PC-9 (cell line): Measurements from ENCODE around the gene FUT6. TPM values are rescaled to one million over a fixed set of nuclear protein-coding genes. Genes with fewer than 3 reads are reported as not detected.

Experiments used
- BruUV-seq: library from RNA; stranded (reverse); fragments of 400-500 nt; replicated peaks from 2 replicates; lab custom pipeline; 2021; lab: Mats Ljungman, UMichigan
- CTCF ChIA-PET: fragments of 300-600 bp; sonication (Branson Sonifier 250); formaldehyde crosslinking; loops from one replicate; lab custom pipeline; 2022; ENCODE audit warnings: antibody characterized with exemption; lab: Charles Lee
- POLR2A ChIA-PET: fragments of 300-600 bp; sonication (Branson Sonifier 250); formaldehyde crosslinking; loops from one replicate; lab custom pipeline; 2022; ENCODE audit warnings: antibody characterized with exemption; ENCODE audit not compliant: unreplicated experiment; lab: Charles Lee
- DNase-seq, 2 experiments: peaks; one replicate each; pipeline versions ENCODE4 v3.0.0 to v3.0.0-alpha.2; 2015 to 2022; ENCODE audit warnings: mixed read lengths in 1 of 2
- H2AFZ ChIP-seq: fragments of 200-600 bp; sonication (generic); 2 replicates; pipeline ENCODE4 v1.8.1; 2017; ENCODE audit warnings: antibody characterized with exemption
- H3F3A ChIP-seq: fragments of 200-600 bp; sonication (generic); 2 replicates; pipeline ENCODE4 v1.8.1; 2017; ENCODE audit warnings: antibody characterized with exemption, mild to moderate bottlenecking, low read depth; ENCODE audit not compliant: insufficient read depth
- H3K27ac ChIP-seq: fragments of 200-600 bp; sonication (generic); 2 replicates; pipeline ENCODE4 v1.6.1; 2016; ENCODE audit warnings: mixed run types
- H3K27me3 ChIP-seq: fragments of 200-600 bp; sonication (generic); 2 replicates; pipeline ENCODE4 v1.6.1; 2016; ENCODE audit warnings: low read depth, mixed run types; ENCODE audit not compliant: insufficient read depth
- H3K36me3 ChIP-seq: fragments of 200-600 bp; sonication (generic); 2 replicates; pipeline ENCODE4 v1.6.1; 2016; ENCODE audit warnings: low read depth, mixed run types
- H3K4me1 ChIP-seq: fragments of 200-600 bp; sonication (generic); replicated peaks from 2 replicates; pipeline ENCODE4 v1.6.1; 2016; ENCODE audit warnings: mixed run types; ENCODE audit not compliant: insufficient read depth
- H3K4me2 ChIP-seq: fragments of 200-600 bp; sonication (generic); 2 replicates; pipeline ENCODE4 v1.6.1; 2017; ENCODE audit warnings: mixed run types
- H3K4me3 ChIP-seq: fragments of 200-600 bp; sonication (generic); 2 replicates; pipeline ENCODE4 v1.6.1; 2016; ENCODE audit warnings: mixed run types
- H3K79me2 ChIP-seq: fragments of 200-600 bp; sonication (generic); 2 replicates; pipeline ENCODE4 v1.6.1; 2017; ENCODE audit warnings: low read depth, mixed run types
- H3K9me2 ChIP-seq: fragments of 200-600 bp; sonication (generic); 2 replicates; pipeline ENCODE4 v1.8.1; 2017; ENCODE audit warnings: mild to moderate bottlenecking; ENCODE audit not compliant: insufficient read depth
- H3K9me3 ChIP-seq: fragments of 200-600 bp; sonication (generic); 2 replicates; pipeline ENCODE4 v1.8.1; 2016; ENCODE audit warnings: low read depth; ENCODE audit not compliant: insufficient read depth
- H4K20me1 ChIP-seq: fragments of 200-600 bp; sonication (generic); 2 replicates; pipeline ENCODE4 v1.8.1; 2017; ENCODE audit not compliant: insufficient read depth
- EZH2 ChIP-seq: fragments of 200-600 bp; sonication (generic); IDR thresholded peaks from 2 replicates; pipeline ENCODE4 v1.8.0; 2017; ENCODE audit warnings: antibody characterized with exemption, low read depth
- intact Hi-C: fragments of 100-400 bp; cut with micrococcal nuclease; formaldehyde crosslinking; loops from one replicate; pipeline ENCODE4 v1.10.0; 2022; ENCODE audit not compliant: unreplicated experiment
- total RNA-seq: library from RNA; stranded (reverse); gene quantifications from 2 replicates; pipeline ENCODE4 v1.2.3, GENCODE V29; 2021
- TF ChIP-seq, protein P1 (sequence below): fragments of 200-600 bp; sonication (generic); conservative IDR thresholded peaks from 2 replicates; pipeline ENCODE4 v1.6.1; 2017; ENCODE audit warnings: mixed run types, antibody characterized with exemption, mild to moderate bottlenecking, moderate library complexity

The FUT6 gene
- total RNA-seq, 1 experiment from 2014 or later, result 0.55 TPM

DNA sequence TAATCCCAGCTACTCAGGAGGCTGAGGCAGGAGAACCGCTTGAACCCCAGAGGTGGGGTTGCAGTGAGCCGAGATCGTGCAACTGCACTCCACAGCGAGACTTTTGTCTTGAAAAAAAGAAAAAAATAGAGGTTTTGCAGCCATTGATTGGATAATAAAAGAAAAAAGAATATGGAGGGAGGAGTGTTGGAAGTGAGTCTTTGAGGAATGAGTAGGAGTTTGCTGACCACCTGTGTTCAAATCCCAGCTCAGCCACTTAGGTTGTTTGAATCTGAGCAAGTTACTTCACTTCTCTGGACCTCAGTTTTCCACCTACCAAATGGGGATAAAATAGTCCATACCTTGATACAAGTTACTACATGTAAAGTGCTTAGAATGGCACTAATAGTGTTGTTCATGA is 28.4 kb downstream of the FUT6 start:
- TF ChIP-seq, protein P1, sequence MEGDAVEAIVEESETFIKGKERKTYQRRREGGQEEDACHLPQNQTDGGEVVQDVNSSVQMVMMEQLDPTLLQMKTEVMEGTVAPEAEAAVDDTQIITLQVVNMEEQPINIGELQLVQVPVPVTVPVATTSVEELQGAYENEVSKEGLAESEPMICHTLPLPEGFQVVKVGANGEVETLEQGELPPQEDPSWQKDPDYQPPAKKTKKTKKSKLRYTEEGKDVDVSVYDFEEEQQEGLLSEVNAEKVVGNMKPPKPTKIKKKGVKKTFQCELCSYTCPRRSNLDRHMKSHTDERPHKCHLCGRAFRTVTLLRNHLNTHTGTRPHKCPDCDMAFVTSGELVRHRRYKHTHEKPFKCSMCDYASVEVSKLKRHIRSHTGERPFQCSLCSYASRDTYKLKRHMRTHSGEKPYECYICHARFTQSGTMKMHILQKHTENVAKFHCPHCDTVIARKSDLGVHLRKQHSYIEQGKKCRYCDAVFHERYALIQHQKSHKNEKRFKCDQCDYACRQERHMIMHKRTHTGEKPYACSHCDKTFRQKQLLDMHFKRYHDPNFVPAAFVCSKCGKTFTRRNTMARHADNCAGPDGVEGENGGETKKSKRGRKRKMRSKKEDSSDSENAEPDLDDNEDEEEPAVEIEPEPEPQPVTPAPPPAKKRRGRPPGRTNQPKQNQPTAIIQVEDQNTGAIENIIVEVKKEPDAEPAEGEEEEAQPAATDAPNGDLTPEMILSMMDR, result no peak
- no peak for TF ChIP-seq EZH2
- no peaks in the 10 kb centered on the region for H4K20me1 ChIP-seq
- intact Hi-C loops, result no loop called here
- no peak overlapping the region for H2AFZ ChIP-seq
- ChIA-PET POLR2A (no interaction called here), CTCF (no interaction called here)
- H3K9me2 ChIP-seq, result no peaks in the 10 kb centered on the region
- no peaks in the 10 kb centered on the region for H3K36me3 ChIP-seq
- H3K9me3 ChIP-seq, result no peaks in the 10 kb centered on the region
- no TSS peak for BruUV-seq
- 0 out of 2 replicates have a peak, but pooled peaks cover under 1% of the 10 kb centered on the region for H3K27me3 ChIP-seq
- H3K4me2 ChIP-seq, result no peak overlapping the region
- no peak overlapping the region for H3K27ac ChIP-seq
- H3K4me1 ChIP-seq, result no peaks in the 10 kb centered on the region
- no peak for DNase-seq
- H3F3A ChIP-seq, result no peaks in the 10 kb centered on the region; the same call in 1 of the 2 replicates
- H3K4me3 ChIP-seq, result no peak overlapping the region
- no peaks in the 10 kb centered on the region for H3K79me2 ChIP-seq

- H3K36me3 ChIP-seq, result no peaks in the 10 kb centered on the region
- H3F3A ChIP-seq, result no peaks in the 10 kb centered on the region; the same call in 1 of the 2 replicates
- H3K9me3 ChIP-seq, result no peaks in the 10 kb centered on the region
- ChIA-PET CTCF (interaction anchor here (0.6 to 1.0 kb wide), 4 partner anchors 31 to 929 kb away, joined by 7 to 14 read pairs (median 8); no protein-coding TSS in a partner anchor), POLR2A (no interaction called here)
- H3K79me2 ChIP-seq, result no peaks in the 10 kb centered on the region
- H3K4me1 ChIP-seq, result no peaks in the 10 kb centered on the region
- no TSS peak for BruUV-seq
- peak overlapping the region; percentile 34; the same call in 1 of the 2 replicates for H3K27ac ChIP-seq
- H3K9me2 ChIP-seq, result no peaks in the 10 kb centered on the region
- H3K4me3 ChIP-seq, result no peak overlapping the region
- H2AFZ ChIP-seq, result no peak overlapping the region
- intact Hi-C loops, result loop anchor here (10.0 kb wide), 2 partner anchors 175 to 215 kb away; no protein-coding TSS in a partner anchor
- 0 out of 2 replicates have a peak, but pooled peaks cover 8% of the 10 kb centered on the region for H3K27me3 ChIP-seq
- no peak for DNase-seq
- TF ChIP-seq EZH2, result no peak
- TF ChIP-seq, protein P1, result no peak
- H4K20me1 ChIP-seq, result no peaks in the 10 kb centered on the region
- H3K4me2 ChIP-seq, result no peak overlapping the region
Observed at GRCh38 chr19:5809469-5809868, 30.0 kb downstream of the FUT6 start.

DNA sequence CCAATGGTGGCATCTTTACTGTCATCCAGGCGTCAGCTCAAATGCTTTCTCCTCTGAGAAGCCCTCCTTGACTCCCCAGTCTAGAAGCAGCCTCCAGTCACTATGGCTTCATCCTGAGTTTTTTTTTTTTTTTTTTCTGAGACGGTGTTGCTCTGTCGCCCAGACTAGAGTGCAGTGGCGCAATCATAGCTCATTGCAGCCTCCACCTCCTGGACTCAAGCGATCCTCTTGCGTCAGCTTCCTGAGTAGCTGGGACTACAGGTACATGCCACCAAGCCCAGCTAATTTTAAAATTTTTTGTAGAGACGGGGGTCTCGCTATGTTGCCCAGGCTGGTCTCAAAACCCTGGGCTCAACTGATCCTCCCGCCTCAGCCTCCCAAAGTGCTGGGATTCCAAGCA is 30.4 kb downstream of the FUT6 start:
- H2AFZ ChIP-seq, result no peak overlapping the region
- H3K4me1 ChIP-seq, result no peaks in the 10 kb centered on the region
- H4K20me1 ChIP-seq, result no peaks in the 10 kb centered on the region
- H3K4me3 ChIP-seq, result no peak overlapping the region
- no peak overlapping the region for H3K4me2 ChIP-seq
- H3K27ac ChIP-seq, result peak overlapping the region; percentile 34; the same call in 1 of the 2 replicates
- H3K9me3 ChIP-seq, result no peaks in the 10 kb centered on the region
- TF ChIP-seq EZH2, result no peak
- TF ChIP-seq, protein P1, result no peak
- no TSS peak for BruUV-seq
- ChIA-PET CTCF (interaction anchor here (0.6 to 1.0 kb wide), 4 partner anchors 30 to 929 kb away, joined by 7 to 14 read pairs (median 8); no protein-coding TSS in a partner anchor), POLR2A (no interaction called here)
- intact Hi-C loops, result loop anchor here (10.0 kb wide), 2 partner anchors 176 to 216 kb away; no protein-coding TSS in a partner anchor
- H3F3A ChIP-seq, result no peaks in the 10 kb centered on the region; the same call in 1 of the 2 replicates
- H3K27me3 ChIP-seq, result 0 out of 2 replicates have a peak, but pooled peaks cover 8% of the 10 kb centered on the region
- H3K36me3 ChIP-seq, result no peaks in the 10 kb centered on the region
- no peak for DNase-seq
- H3K79me2 ChIP-seq, result no peaks in the 10 kb centered on the region
- H3K9me2 ChIP-seq, result no peaks in the 10 kb centered on the region
